Peyer's patch (tissue), 4 donors: ENCODE data around the gene CHD1L. TPM values are rescaled to one million over a fixed set of nuclear protein-coding genes. Genes with fewer than 3 reads are reported as not detected.
"Not testable (repeated sequence)": the region's sequence is repeated elsewhere in the genome, so short reads cannot be mapped to it uniquely, and the experiment has no call there.

ENCODE experiments used
- DNase-seq, 3 donors: peaks; one replicate each; pipeline ENCODE4 v3.0.0-alpha.2; 2017 to 2019
- H3K27ac ChIP-seq, 4 donors: fragments of 200-600 bp; sonication (generic); one replicate each; pipeline ENCODE4 v1.5.1; 2016 to 2019
- H3K27me3 ChIP-seq, 2 donors: fragments of 200-600 bp; sonication (generic); one replicate each; pipeline ENCODE4 v1.5.1; 2019
- H3K36me3 ChIP-seq, 3 donors: fragments of 200-600 bp; sonication (generic); one replicate each; pipeline ENCODE4 v1.5.1; 2016 to 2019
- H3K4me1 ChIP-seq, 4 donors: fragments of 200-600 bp; sonication (generic); one replicate each; pipeline ENCODE4 v1.5.1; 2016 to 2019
- H3K4me3 ChIP-seq, 4 donors: fragments of 200-600 bp; sonication (generic); 1 replicate in 3 of 4; 2 replicates in 1 of 4; pipeline ENCODE4 v1.5.1; 2016 to 2019; ENCODE audit warnings: mild to moderate bottlenecking in 1 of 4
- H3K9me3 ChIP-seq, 4 donors: fragments of 200-600 bp; sonication (generic); one replicate each; pipeline ENCODE4 v1.5.1; 2016 to 2019; ENCODE audit warnings: mild to moderate bottlenecking in 1 of 4
- POLR2A ChIP-seq, 2 donors: fragments of 450-650 bp; IDR thresholded peaks; one replicate each; pipeline ENCODE4 v1.5.1; 2017; ENCODE audit warnings: antibody characterized with exemption in 2 of 2, mild to moderate bottlenecking in 2 of 2, moderate library complexity in 2 of 2
- total RNA-seq, 4 donors: library from RNA; depleted of rRNA; stranded (reverse); fragments of >200 nt; gene quantifications; one replicate each; pipeline ENCODE4 v1.1.0, GENCODE V29; 2016
- TF ChIP-seq, protein P1 (sequence below), 6 experiments: fragments of 450-650 bp in 4 of 6; fragments of 200-600 bp in 2 of 6; sonication (generic) in 1 of 6; IDR thresholded peaks; one replicate each; pipeline ENCODE4 v1.5.1; 2017 to 2019; ENCODE audit warnings: antibody characterized with exemption in 6 of 6, mild to moderate bottlenecking in 3 of 6, moderate library complexity in 1 of 6

CHD1L gene
- total RNA-seq, result 10 to 100 TPM; 25.8 to 71.0 (median 38.3) TPM

- Histone ChIP-seq H3K27me3 (no peaks in the 10 kb centered on the region), H3K9me3 (no peaks in the 10 kb centered on the region), H3K27ac (peak within 1 kb of the TSS; percentile 85 to 97 (median 86)), H3K4me1 (peaks cover 0 to 41% (median 0%) of the 10 kb centered on the region in 4 donors), H3K4me3 (peak within 1 kb of the TSS; percentile 79 to 91 (median 84)), H3K36me3 (no peaks in the 10 kb centered on the region)
- TF ChIP-seq POLR2A (IDR thresholded peaks at IDR 0.05), result peak; percentile 25 to 56
- TF ChIP-seq, protein P1, sequence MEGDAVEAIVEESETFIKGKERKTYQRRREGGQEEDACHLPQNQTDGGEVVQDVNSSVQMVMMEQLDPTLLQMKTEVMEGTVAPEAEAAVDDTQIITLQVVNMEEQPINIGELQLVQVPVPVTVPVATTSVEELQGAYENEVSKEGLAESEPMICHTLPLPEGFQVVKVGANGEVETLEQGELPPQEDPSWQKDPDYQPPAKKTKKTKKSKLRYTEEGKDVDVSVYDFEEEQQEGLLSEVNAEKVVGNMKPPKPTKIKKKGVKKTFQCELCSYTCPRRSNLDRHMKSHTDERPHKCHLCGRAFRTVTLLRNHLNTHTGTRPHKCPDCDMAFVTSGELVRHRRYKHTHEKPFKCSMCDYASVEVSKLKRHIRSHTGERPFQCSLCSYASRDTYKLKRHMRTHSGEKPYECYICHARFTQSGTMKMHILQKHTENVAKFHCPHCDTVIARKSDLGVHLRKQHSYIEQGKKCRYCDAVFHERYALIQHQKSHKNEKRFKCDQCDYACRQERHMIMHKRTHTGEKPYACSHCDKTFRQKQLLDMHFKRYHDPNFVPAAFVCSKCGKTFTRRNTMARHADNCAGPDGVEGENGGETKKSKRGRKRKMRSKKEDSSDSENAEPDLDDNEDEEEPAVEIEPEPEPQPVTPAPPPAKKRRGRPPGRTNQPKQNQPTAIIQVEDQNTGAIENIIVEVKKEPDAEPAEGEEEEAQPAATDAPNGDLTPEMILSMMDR (IDR thresholded peaks at IDR 0.05), result peak; percentile 83 to 99 (median 97)
- peak; percentile 95 to 98 (median 98) for DNase-seq
These were observed at the start of gene CHD1L for GRCh38 chr1:147242449-147243227. Gene CHD1L, plus strand, starts transcription at chr1:147242684. Its CDS starts 20 bp downstream, at chr1:147242704.

DNA sequence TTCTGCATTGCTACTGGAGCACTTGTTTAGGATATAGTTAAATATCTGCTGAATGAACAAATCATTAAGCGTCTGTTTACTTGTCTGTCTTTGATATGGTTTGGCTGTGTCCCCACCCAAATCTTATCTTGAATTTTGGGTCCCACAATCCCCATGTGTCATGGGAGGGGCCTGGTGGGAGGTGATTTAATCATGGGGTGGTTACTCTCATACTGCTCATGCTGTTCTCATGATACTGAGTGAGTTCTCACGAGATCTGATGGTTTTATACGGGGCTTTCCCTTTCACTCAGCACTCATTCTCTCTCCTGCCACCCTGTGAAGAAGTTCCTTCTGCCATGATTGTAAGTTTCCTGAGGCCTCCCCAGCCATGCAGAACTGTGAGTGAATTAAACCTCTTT lies 45.2 kb upstream of the CHD1L start:
- H3K27me3 ChIP-seq, result not testable (repeated sequence)

DNA sequence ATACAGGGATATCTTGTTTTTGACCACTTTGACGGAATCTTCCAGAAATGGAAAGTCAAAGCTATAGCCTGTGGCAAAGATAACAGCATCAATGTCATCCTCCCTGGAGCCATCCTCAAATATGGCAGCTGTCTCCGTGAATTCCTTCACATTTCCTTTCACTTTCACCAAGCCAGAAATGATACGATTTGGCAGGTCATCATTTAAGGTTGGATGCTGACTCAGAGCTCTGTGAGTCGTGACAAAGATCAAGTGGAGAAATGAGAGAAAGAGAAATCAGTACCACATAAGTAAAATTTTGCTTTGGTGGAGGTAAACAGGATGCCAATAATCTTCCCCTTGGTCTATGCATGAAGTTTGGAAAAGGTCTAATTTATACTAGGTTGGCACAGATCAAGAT lies 41.2 kb upstream of the CHD1L start:
- no peaks in the 10 kb centered on the region for H3K4me1 ChIP-seq
- no peak for DNase-seq
- TF ChIP-seq POLR2A (IDR thresholded peaks at IDR 0.05), result no peak
- TF ChIP-seq, protein P1 (IDR thresholded peaks at IDR 0.05), result no peak
- H3K4me3 ChIP-seq, result no peak overlapping the region
- H3K36me3 ChIP-seq, result peaks cover 0 to 17% (median 0%) of the 10 kb centered on the region in 3 donors
- H3K9me3 ChIP-seq, result no peaks in the 10 kb centered on the region
- no peaks in the 10 kb centered on the region for H3K27me3 ChIP-seq
- no peak overlapping the region for H3K27ac ChIP-seq

More for the DNA sequence above, 45.2 kb upstream of the CHD1L start:
- H3K27ac ChIP-seq, H3K9me3 ChIP-seq, H3K4me3 ChIP-seq, DNase-seq, H3K36me3 ChIP-seq, H3K4me1 ChIP-seq: not testable (repeated sequence)

GRCh38 chr1:147201786-147202185 lies 40.7 kb upstream of the CHD1L start:
- no peak for DNase-seq

DNA sequence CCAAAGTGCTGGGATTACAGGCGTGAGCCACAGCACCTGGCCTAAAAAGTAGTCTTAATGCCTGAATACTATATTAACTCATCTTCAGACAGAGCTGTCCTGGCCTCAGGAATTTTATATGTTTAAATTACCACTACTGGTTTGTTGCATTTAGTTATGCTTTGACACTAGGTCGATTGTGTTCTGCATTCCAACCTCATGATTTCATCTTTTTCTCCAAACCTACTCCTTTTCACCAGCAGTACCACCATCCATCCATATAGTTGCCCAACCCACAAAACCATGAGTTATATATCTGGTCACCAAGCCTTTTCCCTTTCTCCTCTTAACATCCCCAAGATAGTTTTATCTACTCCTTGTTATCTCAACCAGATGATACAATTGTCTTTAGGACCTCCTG lies 39.9 kb upstream of the CHD1L start:
- no peak overlapping the region for H3K27ac ChIP-seq
- no peak for TF ChIP-seq POLR2A (IDR thresholded peaks at IDR 0.05)
- TF ChIP-seq, protein P1 (IDR thresholded peaks at IDR 0.05), result no peak

More at GRCh38 chr1:147201786-147202185, 40.7 kb upstream of the CHD1L start:
- H3K4me1 ChIP-seq, result no peaks in the 10 kb centered on the region
- H3K27ac ChIP-seq, result no peak overlapping the region
- TF ChIP-seq, protein P1 (IDR thresholded peaks at IDR 0.05), result no peak
- TF ChIP-seq POLR2A (IDR thresholded peaks at IDR 0.05), result no peak
- H3K4me3 ChIP-seq, result no peak overlapping the region
- H3K36me3 ChIP-seq, result peaks cover 0 to 17% (median 0%) of the 10 kb centered on the region in 3 donors
- no peaks in the 10 kb centered on the region for H3K9me3 ChIP-seq
- no peaks in the 10 kb centered on the region for H3K27me3 ChIP-seq

DNA sequence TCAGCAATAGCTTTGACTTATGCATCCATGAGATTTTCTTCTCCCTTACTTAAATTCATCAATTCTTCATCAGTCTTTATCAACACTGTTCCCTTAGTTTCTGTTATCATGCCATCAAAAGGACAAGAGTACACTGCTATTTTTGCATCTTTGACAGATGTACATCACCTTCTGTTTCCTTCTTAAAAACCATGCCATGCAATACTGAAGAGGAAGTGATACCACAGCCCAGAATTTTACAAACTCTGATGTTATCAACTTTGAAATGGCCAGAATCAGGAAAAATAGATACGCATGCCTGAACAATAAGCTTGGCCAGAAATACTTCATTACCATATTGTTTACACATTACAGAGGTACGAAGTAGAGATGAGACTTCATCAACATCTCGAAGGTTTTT lies 38.4 kb upstream of the CHD1L start:
- Histone ChIP-seq H3K9me3 (no peaks in the 10 kb centered on the region), H3K4me1 (no peaks in the 10 kb centered on the region), H3K27ac (no peak overlapping the region), H3K36me3 (peaks cover 0 to 26% (median 0%) of the 10 kb centered on the region in 3 donors), H3K27me3 (no peaks in the 10 kb centered on the region), H3K4me3 (no peak overlapping the region)
- DNase-seq, result no peak
- TF ChIP-seq POLR2A (IDR thresholded peaks at IDR 0.05), result no peak
- TF ChIP-seq, protein P1 (IDR thresholded peaks at IDR 0.05), result no peak

More for the DNA sequence above, 39.9 kb upstream of the CHD1L start:
- Histone ChIP-seq H3K36me3 (peaks cover 0 to 24% (median 0%) of the 10 kb centered on the region in 3 donors), H3K4me1 (no peaks in the 10 kb centered on the region), H3K27me3 (no peaks in the 10 kb centered on the region), H3K4me3 (no peak overlapping the region), H3K9me3 (no peaks in the 10 kb centered on the region)
- no peak for DNase-seq
